Fibroblast of lung (primary cell): ENCODE measurements around the gene ZNF324B. TPM values are rescaled to one million over a fixed set of nuclear protein-coding genes. Genes with fewer than 3 reads are reported as not detected.
A peak's percentile ranks its signal among the peaks of the same experiment; 100 is the strongest.

Experiments used
- DNase-seq, 2 donors: peaks; one replicate each; pipeline versions ENCODE4 v3.0.0 to v3.0.0-alpha.2; 2010; ENCODE audit warnings: low read depth in 2 of 2
- H2AFZ ChIP-seq: 2 replicates; pipeline ENCODE4 v1.5.1; 2012; ENCODE audit warnings: low read length, control low read depth, inconsistent platforms
- H3K27ac ChIP-seq: 2 replicates; pipeline ENCODE4 v1.5.1; 2011; ENCODE audit warnings: low read length, control low read depth; ENCODE audit not compliant: insufficient read depth
- H3K27me3 ChIP-seq: 2 replicates; pipeline ENCODE4 v1.5.1; 2011; ENCODE audit warnings: mild to moderate bottlenecking, low read length; ENCODE audit not compliant: control insufficient read depth, insufficient read depth
- H3K36me3 ChIP-seq: 2 replicates; pipeline ENCODE4 v1.5.1; 2011; ENCODE audit warnings: low read length; ENCODE audit not compliant: control insufficient read depth, insufficient read depth
- H3K4me1 ChIP-seq: 2 replicates; pipeline ENCODE4 v1.5.1; 2011; ENCODE audit warnings: low read length; ENCODE audit not compliant: control insufficient read depth, insufficient read depth; ENCODE audit errors: extremely low read depth
- H3K4me2 ChIP-seq: 2 replicates; pipeline ENCODE4 v1.5.1; 2011; ENCODE audit warnings: low read length, control low read depth; ENCODE audit not compliant: insufficient read depth; ENCODE audit errors: extremely low read depth
- H3K4me3 ChIP-seq, 4 experiments: fragments of 200-600 bp in 1 of 4; sonication (generic) in 1 of 4; replicated peaks in 1 of 4; 2 replicates each; pipeline ENCODE4 v1.5.1; 2011 to 2016; ENCODE audit warnings: low read length in 4 of 4, low read depth in 3 of 4, mild to moderate bottlenecking in 3 of 4, control low read depth in 2 of 4, inconsistent platforms in 1 of 4, mixed read lengths in 1 of 4; ENCODE audit not compliant: insufficient read depth in 1 of 4; ENCODE audit errors: control extremely low read depth in 1 of 4
- H3K79me2 ChIP-seq: 2 replicates; pipeline ENCODE4 v1.5.1; 2012; ENCODE audit warnings: mild to moderate bottlenecking, low read length, inconsistent platforms; ENCODE audit not compliant: control insufficient read depth, insufficient read depth
- H3K9ac ChIP-seq: 2 replicates; pipeline ENCODE4 v1.5.1; 2011; ENCODE audit warnings: mild to moderate bottlenecking, low read length, control low read depth; ENCODE audit not compliant: insufficient read depth
- H3K9me3 ChIP-seq: 2 replicates; pipeline ENCODE4 v1.5.1; 2012; ENCODE audit warnings: low read depth, low read length; ENCODE audit not compliant: control insufficient read depth, insufficient read depth
- H4K20me1 ChIP-seq: 2 replicates; pipeline ENCODE4 v1.5.1; 2011; ENCODE audit warnings: low read length; ENCODE audit not compliant: control insufficient read depth, insufficient read depth; ENCODE audit errors: extremely low read depth
- EZH2 ChIP-seq: IDR thresholded peaks from 2 replicates; pipeline ENCODE4 v1.5.1; 2012; ENCODE audit warnings: low read length, control low read depth, mild to moderate bottlenecking; ENCODE audit errors: missing control alignments
- polyA plus RNA-seq, 2 donors: library from polyadenylated mRNA; depleted of rRNA in 1 of 2; stranded (reverse) in 1 of 2; unstranded in 1 of 2; fragments of >200 nt; gene quantifications; 2 replicates each; pipeline ENCODE4 v1.2.1, GENCODE V29; 2011 to 2012; ENCODE audit warnings: missing spikeins in 1 of 2
- total RNA-seq: library from RNA; depleted of rRNA; stranded (reverse); fragments of >200 nt; gene quantifications from 2 replicates; pipeline ENCODE4 v1.2.1, GENCODE V29; 2014
- TF ChIP-seq, protein P1 (sequence below), 2 donors: IDR thresholded peaks in 1 of 2; conservative IDR thresholded peaks in 1 of 2; 1 replicate in 1 of 2; 2 replicates in 1 of 2; pipeline ENCODE4 v1.5.1; 2011 to 2012; ENCODE audit warnings: low read length in 2 of 2, control low read depth in 1 of 2, inconsistent platforms in 1 of 2, low read depth in 1 of 2, mild to moderate bottlenecking in 1 of 2

ZNF324B gene
- total and polyA plus RNA-seq, 2 donors (not counting 1 experiment from before 2014, with no cell fraction given) = 2.1 to 8.9 TPM

DNA sequence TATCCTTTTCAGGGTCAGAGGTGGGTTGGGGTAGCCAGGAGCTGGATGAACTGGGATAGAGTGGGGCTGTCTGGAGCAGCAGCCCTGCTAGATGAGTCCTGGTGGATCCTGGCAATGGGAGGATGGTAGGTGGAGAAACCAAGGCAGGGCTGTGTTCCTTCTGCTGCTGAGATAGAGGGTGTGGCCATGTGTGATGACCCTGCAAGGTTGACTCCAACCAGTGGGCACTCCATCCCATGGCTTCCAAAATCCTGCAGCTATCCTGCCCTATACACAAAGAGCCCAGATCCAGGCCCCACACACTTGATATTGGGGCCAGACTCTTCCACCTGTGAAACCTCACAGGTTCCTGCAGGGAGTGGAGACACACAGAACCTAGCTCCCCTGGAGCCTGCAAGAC is 22.4 kb downstream of the ZNF324B start:
- H3K4me1 ChIP-seq = peaks cover 18% of the 10 kb centered on the region
- no peaks in the 10 kb centered on the region for H4K20me1 ChIP-seq
- H3K36me3 ChIP-seq = peaks cover 17% of the 10 kb centered on the region
- H3K27ac ChIP-seq = no peak overlapping the region
- TF ChIP-seq, protein P1, sequence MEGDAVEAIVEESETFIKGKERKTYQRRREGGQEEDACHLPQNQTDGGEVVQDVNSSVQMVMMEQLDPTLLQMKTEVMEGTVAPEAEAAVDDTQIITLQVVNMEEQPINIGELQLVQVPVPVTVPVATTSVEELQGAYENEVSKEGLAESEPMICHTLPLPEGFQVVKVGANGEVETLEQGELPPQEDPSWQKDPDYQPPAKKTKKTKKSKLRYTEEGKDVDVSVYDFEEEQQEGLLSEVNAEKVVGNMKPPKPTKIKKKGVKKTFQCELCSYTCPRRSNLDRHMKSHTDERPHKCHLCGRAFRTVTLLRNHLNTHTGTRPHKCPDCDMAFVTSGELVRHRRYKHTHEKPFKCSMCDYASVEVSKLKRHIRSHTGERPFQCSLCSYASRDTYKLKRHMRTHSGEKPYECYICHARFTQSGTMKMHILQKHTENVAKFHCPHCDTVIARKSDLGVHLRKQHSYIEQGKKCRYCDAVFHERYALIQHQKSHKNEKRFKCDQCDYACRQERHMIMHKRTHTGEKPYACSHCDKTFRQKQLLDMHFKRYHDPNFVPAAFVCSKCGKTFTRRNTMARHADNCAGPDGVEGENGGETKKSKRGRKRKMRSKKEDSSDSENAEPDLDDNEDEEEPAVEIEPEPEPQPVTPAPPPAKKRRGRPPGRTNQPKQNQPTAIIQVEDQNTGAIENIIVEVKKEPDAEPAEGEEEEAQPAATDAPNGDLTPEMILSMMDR (conservative IDR thresholded peaks at IDR 0.05 in 1 of 2, IDR thresholded peaks at IDR 0.05 in 1 of 2; ENCODE audit: low read depth in 1 of 2, low read length in 2 of 2) = no peak
- TF ChIP-seq EZH2 = no peak
- no peak for DNase-seq
- H3K4me2 ChIP-seq = no peak overlapping the region
- H2AFZ ChIP-seq = no peak overlapping the region
- H3K79me2 ChIP-seq = peaks cover 2% of the 10 kb centered on the region
- no peaks in the 10 kb centered on the region for H3K27me3 ChIP-seq
- H3K9ac ChIP-seq = no peak overlapping the region
- H3K4me3 ChIP-seq = no peak overlapping the region
- no peaks in the 10 kb centered on the region for H3K9me3 ChIP-seq

DNA sequence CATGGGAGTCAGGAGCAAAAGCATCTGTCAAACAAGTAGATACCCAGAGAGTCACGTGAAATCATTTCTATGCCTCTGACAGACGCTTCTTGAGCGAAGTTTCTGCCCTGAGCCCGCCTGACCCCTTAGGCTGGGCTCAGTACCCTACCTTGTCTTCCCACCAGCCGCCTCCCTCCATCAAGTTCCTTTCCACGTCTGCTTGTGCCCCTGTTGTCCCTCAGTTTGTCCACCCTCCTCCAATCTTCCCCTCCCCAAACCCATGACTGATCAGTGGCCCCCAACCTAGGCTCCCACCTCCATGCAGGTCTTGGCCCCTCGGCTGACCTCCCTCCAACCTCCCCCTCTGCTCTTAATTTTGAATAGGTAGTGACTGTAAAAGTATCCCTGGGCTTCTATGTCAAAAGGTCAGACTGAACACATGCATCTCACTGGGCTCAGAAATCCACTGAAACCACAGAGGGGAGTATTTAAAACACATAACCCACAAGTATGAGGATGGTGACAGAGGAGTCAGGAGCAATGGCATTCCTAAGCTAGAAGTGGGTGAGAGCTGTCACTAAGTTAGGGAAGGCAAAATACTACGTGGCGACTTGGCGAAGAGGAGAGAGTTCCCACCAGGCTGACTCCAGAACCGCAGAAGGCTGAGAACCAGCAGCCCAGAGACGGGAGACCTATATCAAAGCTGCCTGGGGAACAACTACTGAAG is 23.0 kb downstream of the ZNF324B start:
- H3K9me3 ChIP-seq = no peaks in the 10 kb centered on the region
- H3K9ac ChIP-seq = no peak overlapping the region
- no peak overlapping the region for H3K4me3 ChIP-seq

GRCh38 chr19:58474997-58475713 is 23.7 kb downstream of the ZNF324B start:
- peak overlapping the region; percentile 98 for H3K27ac ChIP-seq
- TF ChIP-seq, protein P1 (conservative IDR thresholded peaks at IDR 0.05 in 1 of 2, IDR thresholded peaks at IDR 0.05 in 1 of 2; ENCODE audit: low read depth in 1 of 2, low read length in 2 of 2) = no peak
- TF ChIP-seq EZH2 = no peak
- H3K4me1 ChIP-seq = peaks cover 18% of the 10 kb centered on the region
- H3K79me2 ChIP-seq = no peaks in the 10 kb centered on the region
- no peak for DNase-seq
- peak overlapping the region; percentile 88 for H3K9ac ChIP-seq
- no peaks in the 10 kb centered on the region for H3K9me3 ChIP-seq
- H3K27me3 ChIP-seq = no peaks in the 10 kb centered on the region
- peak overlapping the region; percentile 59 to 75 (median 68) for H3K4me3 ChIP-seq
- peak overlapping the region; percentile 58 for H2AFZ ChIP-seq
- peaks cover 12% of the 10 kb centered on the region for H3K36me3 ChIP-seq
- no peaks in the 10 kb centered on the region for H4K20me1 ChIP-seq
- peak overlapping the region; percentile 61 for H3K4me2 ChIP-seq

More for the DNA sequence above, 23.0 kb downstream of the ZNF324B start:
- Histone ChIP-seq H3K36me3 (peaks cover 16% of the 10 kb centered on the region), H3K4me2 (no peak overlapping the region), H3K27me3 (no peaks in the 10 kb centered on the region), H3K79me2 (no peaks in the 10 kb centered on the region), H2AFZ (no peak overlapping the region), H3K4me1 (peaks cover 18% of the 10 kb centered on the region), H3K27ac (peak overlapping the region; percentile 98), H4K20me1 (no peaks in the 10 kb centered on the region)
- TF ChIP-seq EZH2 = no peak
- TF ChIP-seq, protein P1 (conservative IDR thresholded peaks at IDR 0.05 in 1 of 2, IDR thresholded peaks at IDR 0.05 in 1 of 2; ENCODE audit: low read depth in 1 of 2, low read length in 2 of 2) = no peak
- peak; percentile 61 to 90 for DNase-seq
